ENCODE results near the gene MZB1.
"Not testable (repeated sequence)": the region's sequence is repeated elsewhere in the genome, so short reads cannot be mapped to it uniquely, and the experiment has no call there.

Gene MZB1

GRCh38 chr5:139410121-139410992 lies 20.6 kb upstream of the MZB1 start:
- no peak for DNase-seq

- not testable (repeated sequence) for DNase-seq
Observed at GRCh38 chr5:139409116-139409515, 19.4 kb upstream of the MZB1 start.

- no peak for DNase-seq
Observed at GRCh38 chr5:139408191-139408590, 18.5 kb upstream of the MZB1 start.

- no peak for DNase-seq
Observed at GRCh38 chr5:139407517-139407916, 17.8 kb upstream of the MZB1 start.

GRCh38 chr5:139406963-139407362 lies 17.2 kb upstream of the MZB1 start:
- no peak for DNase-seq

- DNase-seq: no peak
Observed at GRCh38 chr5:139404484-139404840, 14.7 kb upstream of the MZB1 start.

- peak; percentile 97 for DNase-seq
Observed at GRCh38 chr5:139403787-139404483, 14.2 kb upstream of the MZB1 start, which contains the start of gene SPATA24. TSS of gene SPATA24 (minus strand) at chr5:139404089. CDS start at chr5:139404060, 29 bp downstream.

- no peak for DNase-seq
Observed at GRCh38 chr5:139403418-139403786, 13.7 kb upstream of the MZB1 start.

- DNase-seq: no peak
Observed at GRCh38 chr5:139402561-139403158, 12.9 kb upstream of the MZB1 start.

- no peak for DNase-seq
Observed at GRCh38 chr5:139401546-139401945, 11.8 kb upstream of the MZB1 start.

GRCh38 chr5:139399501-139400121 lies 9.9 kb upstream of the MZB1 start:
- DNase-seq: no peak

GRCh38 chr5:139397921-139398320 lies 8.2 kb upstream of the MZB1 start:
- DNase-seq: no peak

- no peak for DNase-seq
Observed at GRCh38 chr5:139396691-139397090, 7.0 kb upstream of the MZB1 start.

- DNase-seq: no peak
Observed at GRCh38 chr5:139395844-139396640, 6.3 kb upstream of the MZB1 start.

GRCh38 chr5:139394654-139395566 lies 5.2 kb upstream of the MZB1 start, which contains the start of gene PROB1:
TSS of gene PROB1 (minus strand) at chr5:139395104. CDS start at chr5:139395081, 23 bp downstream.
- no peak for DNase-seq

- no peak for DNase-seq
Observed at GRCh38 chr5:139394123-139394653, 4.5 kb upstream of the MZB1 start.

GRCh38 chr5:139393497-139394122 lies 3.9 kb upstream of the MZB1 start:
- no peak for DNase-seq

GRCh38 chr5:139392678-139393496 lies 3.2 kb upstream of the MZB1 start:
- DNase-seq: peak; percentile 72

GRCh38 chr5:139392324-139392677 lies 2.6 kb upstream of the MZB1 start:
- no peak for DNase-seq

Data from stimulated activated CD4-positive, alpha-beta T cell treated with anti-CD3 and anti-CD28 coated beads, Interleukin-12 subunit alpha, Interleukin-12 subunit beta, amount 100 ng/mL, for 4 hours (primary cell).